GM23248 (cell line): Measurements from ENCODE around the gene MDH2.

Experiments
- EZH2 ChIP-seq: fragments of 200-600 bp; sonication (generic); IDR thresholded peaks from 2 replicates; pipeline ENCODE4 v1.6.1; 2018; ENCODE audit warnings: antibody characterized with exemption, mild to moderate bottlenecking; ENCODE audit not compliant: insufficient read depth, poor library complexity, severe bottlenecking
- EZH2phosphoT487 ChIP-seq: fragments of 200-600 bp; sonication (generic); IDR thresholded peaks from 2 replicates; pipeline ENCODE4 v1.6.1; 2018; ENCODE audit warnings: antibody characterized with exemption, moderate library complexity, mild to moderate bottlenecking, low read depth; ENCODE audit not compliant: insufficient read depth

DNA sequence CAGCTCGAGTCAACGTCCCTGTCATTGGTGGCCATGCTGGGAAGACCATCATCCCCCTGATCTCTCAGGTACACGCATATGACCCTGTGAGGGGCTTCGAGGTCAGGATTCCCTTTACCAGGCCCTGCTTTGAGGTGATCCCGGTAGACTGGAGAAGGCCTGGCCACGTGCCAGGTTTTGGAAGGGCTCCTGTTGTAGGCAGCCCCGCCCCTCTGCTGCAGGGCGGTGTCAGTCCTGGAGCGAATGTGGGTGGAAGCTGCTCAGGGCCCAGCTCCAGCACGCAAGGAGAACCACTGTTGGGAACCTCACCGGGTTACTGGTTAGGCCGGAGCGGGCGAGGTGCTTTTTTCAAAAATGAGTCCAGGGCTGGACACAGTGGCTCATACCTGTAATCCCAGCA is 15.6 kb downstream of the MDH2 start:
- TF ChIP-seq EZH2 (no peak), EZH2phosphoT487 (no peak)
